ENCODE data around the gene MRPS21.

GRCh38 chr1:150259217-150259616, 34.4 kb upstream of the MRPS21 start:
- TF ChIP-seq, protein P1, sequence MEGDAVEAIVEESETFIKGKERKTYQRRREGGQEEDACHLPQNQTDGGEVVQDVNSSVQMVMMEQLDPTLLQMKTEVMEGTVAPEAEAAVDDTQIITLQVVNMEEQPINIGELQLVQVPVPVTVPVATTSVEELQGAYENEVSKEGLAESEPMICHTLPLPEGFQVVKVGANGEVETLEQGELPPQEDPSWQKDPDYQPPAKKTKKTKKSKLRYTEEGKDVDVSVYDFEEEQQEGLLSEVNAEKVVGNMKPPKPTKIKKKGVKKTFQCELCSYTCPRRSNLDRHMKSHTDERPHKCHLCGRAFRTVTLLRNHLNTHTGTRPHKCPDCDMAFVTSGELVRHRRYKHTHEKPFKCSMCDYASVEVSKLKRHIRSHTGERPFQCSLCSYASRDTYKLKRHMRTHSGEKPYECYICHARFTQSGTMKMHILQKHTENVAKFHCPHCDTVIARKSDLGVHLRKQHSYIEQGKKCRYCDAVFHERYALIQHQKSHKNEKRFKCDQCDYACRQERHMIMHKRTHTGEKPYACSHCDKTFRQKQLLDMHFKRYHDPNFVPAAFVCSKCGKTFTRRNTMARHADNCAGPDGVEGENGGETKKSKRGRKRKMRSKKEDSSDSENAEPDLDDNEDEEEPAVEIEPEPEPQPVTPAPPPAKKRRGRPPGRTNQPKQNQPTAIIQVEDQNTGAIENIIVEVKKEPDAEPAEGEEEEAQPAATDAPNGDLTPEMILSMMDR (IDR thresholded peaks at IDR 0.05; ENCODE audit: insufficient read depth, low read length, poor library complexity, severe bottlenecking), result no peak
- no peak for TF ChIP-seq EZH2phosphoT487 (conservative IDR thresholded peaks at IDR 0.05; ENCODE audit: low read length)

Measured in SU-DHL-6 (cell line).